ENCODE results near the gene ELAVL1.
"Not testable (repeated sequence)": the region's sequence is repeated elsewhere in the genome, so short reads cannot be mapped to it uniquely, and the experiment has no call there.

Gene ELAVL1

DNA sequence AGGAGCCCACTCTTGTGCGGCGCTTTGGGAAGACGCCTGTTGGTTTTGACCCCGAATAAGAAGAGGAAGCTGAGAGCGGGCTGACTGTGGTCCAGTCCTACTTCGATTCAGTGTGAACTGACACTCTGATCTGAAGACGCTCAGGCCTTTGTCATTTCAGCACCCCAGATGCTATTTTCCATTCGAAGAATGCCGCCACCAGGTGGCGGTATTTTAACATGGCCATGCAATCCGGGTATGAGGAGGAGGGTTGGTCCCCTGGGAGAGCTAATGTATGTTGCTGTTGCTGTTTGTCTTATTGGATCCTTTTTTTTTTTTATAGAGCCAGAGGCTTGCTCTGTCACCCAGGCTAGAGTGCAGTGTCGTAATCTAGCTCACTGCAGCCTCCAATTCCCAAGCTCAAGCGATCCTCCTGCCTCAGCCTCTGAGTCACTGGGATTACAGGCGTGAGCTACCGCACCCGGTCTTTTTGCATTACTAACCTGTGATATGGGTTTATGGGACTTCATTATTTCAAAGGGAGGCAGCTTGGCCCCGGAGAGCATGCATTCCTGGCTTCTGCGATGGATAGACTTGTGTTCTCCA lies 61.2 kb downstream of the ELAVL1 start:
- peak; percentile 71 to 97 (median 85) for DNase-seq
- intact Hi-C loops (cut with DNase I): loop anchor here (5.0 to 10.0 kb wide), 2 partner anchors 211 to 308 kb away; no protein-coding TSS in a partner anchor

DNA sequence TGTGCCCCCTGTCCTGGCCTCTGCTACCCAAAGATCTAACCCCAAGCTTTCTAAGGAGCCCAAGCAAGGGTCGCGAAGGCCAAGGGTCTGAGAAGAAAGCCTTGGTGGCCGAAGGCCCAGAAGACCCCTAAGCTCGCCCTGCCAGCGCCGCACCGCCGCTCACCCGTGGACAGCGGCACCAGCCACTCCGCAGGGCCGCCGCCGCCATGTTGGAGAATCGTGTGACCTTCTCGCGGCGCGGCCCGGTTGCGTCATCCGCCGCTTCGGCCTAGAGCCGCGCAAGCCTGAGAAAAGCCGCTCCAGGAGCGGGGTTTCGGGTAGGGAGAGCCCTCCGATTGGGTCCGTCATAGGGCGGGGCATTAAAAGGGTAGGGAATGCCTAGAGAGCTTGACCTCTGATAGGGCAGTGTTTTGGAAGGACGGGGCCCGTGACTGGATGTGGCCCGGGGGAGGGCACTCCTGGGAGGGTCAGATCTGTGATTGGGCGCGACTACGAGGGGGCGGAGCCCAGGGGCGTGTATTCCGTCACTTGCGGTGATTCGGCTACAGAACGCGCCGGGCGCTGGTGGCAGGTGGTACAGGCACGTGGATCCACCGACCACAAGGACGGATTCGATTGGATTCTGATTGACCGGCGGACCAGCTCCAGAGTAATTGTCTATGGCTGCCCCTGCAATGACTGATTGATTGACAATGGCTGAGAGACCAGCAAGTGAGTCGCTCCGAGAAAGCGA lies 61.8 kb downstream of the ELAVL1 start, which contains the start of gene TIMM44:
Gene TIMM44, minus strand, starts transcription at position 223 of the 733 bp plus-strand sequence. Its CDS starts 15 bp downstream, at position 208.
- intact Hi-C loops (cut with DNase I): loop anchor here (1.0 to 10.0 kb wide), 3 partner anchors 62 to 309 kb away; partner anchors contain the start of gene ELAVL1
- peak; percentile 98 to 100 (median 100) for DNase-seq

DNA sequence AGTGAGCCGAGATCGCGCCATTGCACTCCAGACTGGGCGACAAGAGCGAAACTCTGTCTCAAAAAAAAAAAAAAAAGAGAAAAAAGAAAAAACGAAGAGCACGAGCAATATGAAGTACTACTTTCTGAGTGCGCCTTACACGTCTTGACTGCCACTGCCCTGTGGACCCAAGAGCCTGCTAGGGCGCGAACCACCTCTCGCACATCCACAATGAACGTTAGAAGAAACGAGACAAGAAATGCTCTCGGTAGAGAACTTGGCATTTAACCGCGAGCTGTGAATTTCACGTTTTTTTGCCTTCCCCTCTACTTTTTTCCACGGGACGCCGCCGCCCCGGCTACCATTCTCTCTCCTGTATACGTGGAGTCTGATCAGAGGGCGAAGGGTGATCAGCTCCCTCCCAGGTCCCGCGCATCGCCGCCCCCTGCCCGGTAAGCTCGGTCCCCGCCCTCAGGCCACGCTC lies 62.4 kb downstream of the ELAVL1 start:
- intact Hi-C loops (cut with DNase I): loop anchor here (1.0 to 10.0 kb wide), 3 partner anchors 62 to 309 kb away; partner anchors contain the start of gene ELAVL1
- peak in 1 of 10 donors; percentile 62 for DNase-seq

DNA sequence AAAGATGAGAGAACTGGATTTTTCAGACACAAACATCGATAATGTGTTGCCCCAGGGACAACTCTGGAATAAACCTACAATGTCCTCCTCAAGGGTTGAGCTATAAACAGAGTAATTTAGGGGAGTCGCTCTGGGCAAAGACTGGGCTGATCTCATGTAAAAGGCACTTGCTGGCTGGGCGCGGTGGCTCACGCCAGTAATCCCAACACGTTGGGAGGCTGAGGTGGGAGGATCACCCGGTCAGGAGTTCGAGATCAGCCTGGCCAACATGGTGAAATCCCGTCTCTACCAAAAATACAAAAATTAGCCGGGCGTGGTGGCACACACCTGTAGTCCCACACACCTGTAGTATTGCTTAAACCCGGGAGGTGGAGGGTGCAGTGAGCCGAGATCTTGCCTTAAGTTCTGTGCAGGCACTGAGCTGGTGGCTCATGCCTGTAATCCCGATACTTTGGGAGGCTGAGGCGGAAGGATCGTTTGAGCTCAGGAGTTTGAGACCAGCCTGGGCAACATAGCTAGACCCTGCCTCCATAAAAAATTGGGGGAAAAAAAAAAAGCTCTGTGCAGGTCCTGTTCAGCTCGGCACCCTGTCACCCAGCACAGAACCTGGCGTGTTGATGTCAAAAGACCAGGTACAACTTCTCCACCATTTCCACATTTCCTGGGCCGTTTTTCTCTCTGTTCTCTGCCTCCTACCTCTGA lies 63.4 kb downstream of the ELAVL1 start:
- DNase-seq: peak in 1 of 10 donors; percentile 33
- intact Hi-C loops (cut with DNase I): loop anchor here (5.0 to 10.0 kb wide), 2 partner anchors 213 to 310 kb away; no protein-coding TSS in a partner anchor

DNA sequence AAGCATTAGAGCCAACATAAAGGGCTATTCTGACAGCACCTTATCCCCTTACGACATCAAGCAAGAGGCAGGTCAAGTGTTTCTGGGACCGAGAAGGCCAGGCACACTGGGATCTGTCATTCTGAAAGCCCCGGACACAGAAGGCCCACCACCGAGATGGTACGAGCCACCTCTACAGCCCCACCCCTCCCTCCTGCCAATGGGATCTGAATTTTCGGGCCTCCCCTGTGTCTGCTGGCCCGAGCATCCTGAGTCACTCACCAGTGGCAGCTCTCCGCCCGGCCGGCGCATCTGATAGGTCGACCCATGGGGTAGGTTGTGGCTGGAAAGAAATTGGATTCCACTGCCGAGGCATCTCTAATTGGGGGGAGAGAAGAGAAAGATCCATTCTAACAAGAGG lies 64.6 kb downstream of the ELAVL1 start:
- intact Hi-C loops (cut with DNase I): loop anchor here (5.0 to 10.0 kb wide), 2 partner anchors 214 to 311 kb away; no protein-coding TSS in a partner anchor
- peak in 1 of 10 donors; percentile 76 for DNase-seq

DNA sequence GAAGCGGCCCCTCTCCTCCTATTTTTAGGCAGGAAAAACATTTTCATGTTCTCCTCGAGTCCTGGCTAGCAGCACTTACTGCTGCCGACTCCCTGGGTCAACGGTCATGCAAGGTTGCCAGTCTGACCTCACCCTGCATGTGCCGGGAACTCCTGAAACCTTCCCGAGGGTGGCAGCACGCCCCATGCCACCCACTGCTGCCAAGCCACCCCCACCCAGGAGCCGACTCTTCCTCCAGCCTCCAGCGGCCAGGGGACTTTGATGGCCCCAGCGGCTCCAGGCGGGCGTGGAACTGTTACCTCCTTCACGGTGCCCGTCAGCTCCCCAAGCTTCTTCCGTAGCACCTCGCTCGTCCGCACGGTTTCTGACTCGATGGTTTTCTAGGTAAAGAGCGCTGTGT lies 70.7 kb downstream of the ELAVL1 start:
- peak in 1 of 10 donors; percentile 83 for DNase-seq
- intact Hi-C loops (cut with DNase I): no loop called here

DNA sequence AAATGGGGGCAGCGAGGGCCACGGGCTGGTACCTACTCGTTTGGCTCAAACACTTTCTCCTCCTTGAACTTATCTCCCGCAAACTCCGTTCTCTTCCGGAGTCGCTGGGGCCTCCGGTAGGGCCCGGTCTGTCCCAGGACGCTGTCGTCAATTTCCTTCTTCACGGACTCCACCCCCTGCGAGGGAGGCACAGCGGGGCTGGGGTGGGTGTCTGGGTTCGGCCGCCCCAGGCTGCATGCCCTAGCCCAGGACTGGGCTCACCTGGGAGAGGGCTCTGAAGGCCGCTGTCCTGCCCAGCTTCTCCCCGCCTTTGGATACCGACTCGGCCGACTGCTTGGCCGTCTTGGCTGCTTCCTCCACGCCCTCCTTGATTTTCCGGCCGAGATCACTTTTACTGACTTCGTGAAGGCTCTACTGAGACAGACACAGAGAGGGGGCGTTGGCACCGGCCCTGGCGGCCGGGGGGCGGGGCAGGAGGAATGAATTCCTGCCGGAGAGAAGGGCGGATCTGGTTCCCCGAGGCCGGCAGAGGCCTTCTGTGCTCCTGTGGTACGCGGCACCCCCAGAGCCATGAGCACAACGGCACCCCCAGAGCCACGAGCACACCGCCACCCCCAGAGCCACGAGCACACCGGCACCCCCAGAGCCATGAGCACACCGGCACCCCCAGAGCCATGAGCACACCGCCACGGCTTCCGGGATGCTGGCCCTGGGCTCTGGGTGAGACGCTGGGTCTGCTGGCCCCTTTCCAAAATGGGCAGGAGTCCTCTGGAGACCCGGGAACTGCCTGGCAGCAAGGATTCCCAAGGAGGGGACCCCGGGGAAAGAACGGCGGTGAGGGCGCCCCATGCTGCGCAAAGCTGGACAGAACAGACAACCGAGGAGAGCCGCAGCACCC lies 71.4 kb downstream of the ELAVL1 start:
- intact Hi-C loops (cut with DNase I): no loop called here
- DNase-seq: peak in 1 of 10 donors; percentile 71

DNA sequence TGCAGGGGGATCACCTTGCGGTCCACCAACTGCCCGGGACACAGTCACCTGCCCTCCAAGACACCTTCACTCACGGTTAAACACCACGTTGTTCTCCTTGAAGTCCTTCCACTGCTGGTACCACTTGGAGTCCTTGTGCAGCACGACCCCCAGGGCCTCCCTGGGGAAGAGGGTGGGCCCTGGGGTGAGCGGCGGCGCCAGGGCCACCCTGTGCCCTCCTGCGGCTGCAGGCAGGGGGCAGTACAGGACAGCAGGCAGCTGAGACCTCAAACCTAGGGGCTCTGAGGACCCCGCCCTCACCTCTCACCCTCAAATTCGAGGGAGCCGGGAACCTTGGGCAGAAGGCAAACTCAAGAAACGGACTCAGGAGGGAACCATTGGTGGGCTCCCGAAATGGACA lies 72.0 kb downstream of the ELAVL1 start:
- peak in 1 of 10 donors; percentile 81 for DNase-seq
- intact Hi-C loops (cut with DNase I): no loop called here

DNA sequence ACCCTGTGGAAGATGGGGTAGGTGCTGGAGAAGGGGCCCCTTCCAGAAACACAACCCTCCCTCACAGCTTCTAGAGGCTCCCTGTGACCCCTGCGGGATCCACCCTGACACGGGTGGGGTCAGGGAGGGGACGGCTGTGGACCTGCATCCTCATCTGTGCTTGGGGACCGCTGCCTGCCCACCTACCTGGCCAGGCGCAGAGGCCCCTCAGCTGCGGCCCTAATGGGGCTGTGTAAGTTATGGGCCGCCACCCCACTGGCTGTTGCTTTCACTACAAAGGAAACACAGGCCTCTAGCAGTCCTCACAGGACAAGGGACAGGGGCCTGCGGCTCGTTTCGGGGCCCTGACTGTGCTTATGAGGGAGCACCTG lies 72.5 kb downstream of the ELAVL1 start:
- intact Hi-C loops (cut with DNase I): no loop called here
- DNase-seq: peak in 1 of 10 donors; percentile 66

DNA sequence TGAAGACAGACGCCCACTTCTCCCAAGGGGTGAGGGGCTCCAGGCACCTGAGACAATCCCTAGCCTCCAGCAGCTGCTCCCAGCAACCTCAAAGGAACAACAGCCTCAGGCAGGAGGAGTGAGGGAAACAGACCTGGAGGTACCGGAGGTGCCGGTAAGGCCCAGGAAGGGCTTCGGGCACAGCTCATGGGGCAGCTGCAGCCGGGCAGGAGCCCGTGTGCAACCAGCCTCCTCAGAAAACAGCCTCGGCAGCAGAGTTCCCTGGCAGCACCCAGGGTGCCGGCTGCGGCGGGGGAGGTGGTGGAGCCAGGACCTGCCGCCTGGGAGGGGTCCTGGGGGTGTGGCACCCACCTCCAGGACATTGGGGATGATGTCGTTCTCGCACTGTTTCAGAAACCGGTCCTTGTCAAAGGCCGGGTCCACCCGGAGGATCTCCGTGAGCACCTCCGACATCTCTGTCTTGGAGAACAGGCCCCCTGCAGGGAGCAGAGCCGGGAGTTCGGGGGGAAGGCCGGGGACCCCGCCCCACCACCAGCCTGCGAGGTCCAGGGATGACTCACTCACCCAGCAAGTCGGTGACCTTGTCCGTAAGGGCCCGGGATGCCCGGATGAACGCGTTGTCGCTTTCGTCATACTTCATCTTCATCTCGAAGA lies 73.0 kb downstream of the ELAVL1 start:
- DNase-seq: peak in 1 of 10 donors; percentile 66
- intact Hi-C loops (cut with DNase I): no loop called here

DNA sequence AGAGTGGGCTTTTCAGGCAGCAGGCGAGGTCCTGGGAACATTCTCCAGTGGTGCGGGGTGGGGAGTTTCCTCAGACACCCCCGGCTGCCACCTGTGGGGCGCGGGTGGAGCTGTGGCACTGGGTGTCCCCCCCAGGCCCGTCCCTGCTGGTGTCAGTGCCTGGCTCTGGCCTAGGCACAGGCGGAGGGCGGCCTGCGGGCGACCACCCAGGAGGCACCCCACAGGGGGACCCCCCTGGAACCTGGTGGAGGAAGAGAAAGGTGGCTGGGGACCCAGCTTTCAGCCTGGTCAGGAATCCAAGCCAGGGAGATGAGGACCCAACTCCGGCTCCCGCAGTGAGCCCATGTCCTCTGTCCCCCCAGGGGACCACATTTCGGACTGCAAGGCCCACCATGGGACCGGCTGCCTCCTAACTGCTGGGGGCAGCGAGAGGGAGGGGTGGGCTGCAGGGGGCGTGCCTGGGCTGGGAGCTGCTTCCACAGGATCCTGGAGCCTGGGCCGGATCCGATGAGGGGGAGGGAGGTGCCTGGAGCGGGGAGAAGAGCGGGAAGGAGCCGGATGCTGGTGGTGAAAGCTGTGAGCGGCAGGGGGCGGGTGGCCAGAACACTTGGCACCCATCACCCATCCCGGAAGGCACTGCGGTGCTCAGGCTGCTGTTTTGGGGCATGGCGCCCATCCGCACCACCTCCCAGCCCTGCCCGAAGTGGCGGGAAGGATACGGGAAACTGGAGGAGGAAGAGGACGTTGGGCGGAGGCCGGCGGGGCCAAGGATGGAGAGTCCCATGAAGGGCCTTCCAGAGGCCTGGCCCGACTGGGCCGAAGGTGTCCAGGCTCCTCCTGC lies 74.0 kb downstream of the ELAVL1 start:
- intact Hi-C loops (cut with DNase I): no loop called here
- DNase-seq: peak in 6 of 10 donors; percentile 40 to 94 (median 60)

DNA sequence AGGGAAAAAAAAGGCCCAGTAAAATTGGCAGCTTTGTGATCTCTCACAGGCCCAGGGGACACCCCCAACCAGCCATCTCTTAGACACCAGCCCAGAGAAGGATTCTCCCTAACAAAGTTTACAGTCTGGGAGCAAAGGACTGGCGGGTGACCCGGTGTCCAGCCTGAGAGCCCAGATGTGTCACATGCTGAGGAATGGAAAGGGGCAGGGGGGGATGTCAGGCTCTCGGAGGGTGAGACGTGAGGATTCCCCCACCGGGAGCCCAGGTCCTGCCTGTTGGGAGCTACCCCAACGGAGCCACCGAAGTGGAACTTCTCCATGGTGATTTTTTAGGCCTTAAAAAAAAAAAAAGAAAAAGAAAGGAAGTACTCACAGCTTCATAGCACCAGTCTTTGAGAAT lies 74.7 kb downstream of the ELAVL1 start:
- peak in 1 of 10 donors; percentile 57 for DNase-seq
- intact Hi-C loops (cut with DNase I): no loop called here

DNA sequence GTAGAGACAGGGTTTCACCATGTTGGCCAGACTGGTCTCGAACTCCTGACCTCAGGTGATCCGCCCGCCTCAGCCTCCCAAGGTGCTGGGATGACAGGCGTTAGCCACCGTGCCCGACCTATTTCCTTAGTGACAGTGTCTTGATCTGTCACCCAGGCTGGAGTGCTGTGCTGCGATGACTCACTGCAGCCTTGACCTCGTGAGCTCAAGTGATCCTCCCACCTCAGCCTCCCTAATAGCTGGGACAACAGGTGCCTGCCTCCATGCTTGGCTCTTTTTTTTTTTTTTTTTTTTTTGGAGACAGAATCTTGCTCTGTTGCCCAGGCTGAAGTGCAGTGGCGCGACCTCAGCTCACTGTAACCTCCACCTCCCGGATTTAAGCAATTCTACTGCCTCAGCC lies 75.4 kb downstream of the ELAVL1 start:
- DNase-seq; intact Hi-C loops (cut with DNase I): not testable (repeated sequence)

DNA sequence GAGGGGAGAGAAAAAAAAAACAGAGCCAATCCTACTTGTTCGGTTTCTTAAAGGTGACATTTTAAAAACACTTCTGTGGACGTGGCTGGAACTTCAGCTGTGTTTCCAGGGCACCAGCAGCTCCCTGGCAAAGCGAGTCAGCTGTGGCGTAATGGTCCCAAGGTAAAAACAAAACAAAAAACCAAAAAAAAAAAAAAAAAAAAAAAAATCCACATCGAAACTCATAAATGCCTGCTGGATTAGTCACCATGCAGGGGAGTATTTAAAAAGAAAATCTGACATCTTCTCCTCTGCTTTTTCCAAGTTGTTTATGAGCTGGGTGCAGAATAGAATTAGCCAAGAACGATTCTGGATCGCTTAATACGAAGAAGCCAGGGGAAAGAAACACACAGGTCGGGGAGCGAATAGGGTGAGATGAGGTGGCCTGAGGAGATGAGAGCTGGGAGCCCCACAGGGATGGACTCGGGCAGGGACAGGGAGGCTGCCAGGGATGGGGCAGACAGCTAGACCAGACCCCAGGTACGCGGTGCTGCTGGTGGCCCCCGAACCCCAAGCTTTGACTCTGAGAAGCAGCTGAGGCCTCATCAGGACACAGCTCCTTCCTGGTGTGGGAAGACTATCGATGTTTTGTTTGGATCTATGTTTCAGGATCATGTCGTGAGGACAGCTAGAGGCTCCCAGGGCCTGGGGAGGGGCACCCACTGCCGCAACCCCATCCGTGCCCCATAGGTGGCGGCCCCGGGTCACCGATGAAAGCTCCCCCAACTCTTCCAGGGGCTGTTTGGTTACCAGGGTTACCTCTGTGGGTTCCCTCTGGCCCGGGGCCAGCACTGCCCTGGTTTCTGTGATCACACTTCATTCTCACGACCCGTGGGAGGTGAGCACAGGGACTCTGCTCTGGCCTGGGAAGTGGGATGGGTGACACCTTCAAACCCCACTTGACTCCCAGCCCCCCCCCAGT lies 76.4 kb downstream of the ELAVL1 start:
- peak in 2 of 10 donors; percentile 82 to 84 for DNase-seq
- intact Hi-C loops (cut with DNase I): no loop called here

DNA sequence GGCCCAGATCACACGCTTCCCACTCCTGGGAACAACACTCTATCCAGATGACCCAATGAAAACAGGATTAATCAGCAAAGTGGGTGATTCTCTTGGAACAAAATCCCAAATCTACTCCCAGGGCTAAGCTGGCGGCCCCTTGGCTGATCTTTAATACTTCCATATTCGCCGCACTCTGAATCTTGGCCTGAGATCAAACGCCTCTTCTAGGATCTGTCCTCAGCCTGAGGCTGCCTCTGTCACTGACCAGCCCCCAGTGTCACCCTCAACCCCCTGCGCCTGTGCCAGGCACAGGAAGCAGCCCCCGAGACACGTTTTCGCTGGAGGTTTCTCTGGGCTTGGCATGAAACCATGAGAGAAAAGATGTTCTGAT lies 77.1 kb downstream of the ELAVL1 start:
- intact Hi-C loops (cut with DNase I): no loop called here

DNA sequence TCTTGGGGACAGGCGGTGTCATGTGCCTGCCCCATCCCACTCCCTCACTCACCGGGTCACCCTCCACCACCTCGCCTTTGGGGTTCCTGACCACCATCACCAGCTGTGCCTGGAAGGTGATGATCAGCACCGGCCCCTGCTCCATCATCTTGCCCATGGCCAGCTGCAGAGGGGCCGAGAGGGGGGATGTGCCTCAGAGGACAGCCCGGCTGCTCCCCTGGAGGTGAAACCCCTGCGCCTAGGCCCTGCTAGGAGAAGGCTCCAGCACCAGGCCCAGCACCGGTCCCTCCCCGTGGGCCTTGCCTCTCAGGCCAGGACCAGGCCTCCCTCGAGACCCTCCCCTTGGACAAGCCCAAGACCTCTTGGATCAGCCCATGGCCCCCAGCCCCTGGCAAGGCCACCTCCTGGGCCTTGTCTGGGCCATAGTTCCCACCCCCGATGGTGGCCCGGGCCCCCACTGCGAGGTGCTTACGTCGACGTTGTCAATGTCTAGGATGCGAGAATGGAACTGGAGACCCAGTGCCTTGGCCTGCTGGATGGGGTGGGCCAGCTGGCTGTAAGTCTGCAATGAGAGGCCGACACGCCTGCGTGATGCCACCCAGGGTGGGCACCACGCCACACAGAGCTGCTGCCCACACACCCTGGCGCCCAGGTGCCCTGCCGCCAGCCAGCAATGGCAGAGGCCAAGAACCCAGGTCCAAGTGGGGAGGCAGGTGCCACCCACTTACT lies 77.7 kb downstream of the ELAVL1 start:
- DNase-seq: peak in 1 of 10 donors; percentile 80
- intact Hi-C loops (cut with DNase I): no loop called here

More for the DNA sequence above, 77.1 kb downstream of the ELAVL1 start:
- no peak for DNase-seq
